ENCODE data around the gene ASIC2. TPM values are rescaled to one million over a fixed set of nuclear protein-coding genes. Genes with fewer than 3 reads are reported as not detected.

The ASIC2 gene
- total and polyA plus RNA-seq, 2 donors from 2014 or later: 0.60 to 2.9 TPM

- no peak for FAIRE-seq
- Histone ChIP-seq H3K36me3 (ENCODE audit: control insufficient read depth in 2 of 3, insufficient read depth in 3 of 3, low read length in 3 of 3) (no peaks in the 10 kb centered on the region), H3K27ac (ENCODE audit: low read depth in 2 of 2, low read length in 2 of 2) (no peak overlapping the region), H3K9ac (ENCODE audit: low read length in 3 of 3) (no peak overlapping the region), H3K27me3 (ENCODE audit: control insufficient read depth, insufficient read depth, low read length) (no peaks in the 10 kb centered on the region), H3K4me1 (ENCODE audit: control insufficient read depth in 2 of 3, insufficient read depth in 2 of 3, low read depth in 1 of 3, low read length in 3 of 3) (peaks cover 0 to 2% (median 0%) of the 10 kb centered on the region in 3 donors), H3K4me3 (ENCODE audit: low read length in 3 of 3) (no peak overlapping the region), H3K9me3 (ENCODE audit: control insufficient read depth in 2 of 3, insufficient read depth in 1 of 3, low read length in 3 of 3) (no peaks in the 10 kb centered on the region)
- intact Hi-C loops (cut with DNase I): no loop called here
- TF ChIP-seq CTCF (IDR thresholded peaks at IDR 0.05; ENCODE audit: borderline replicate concordance, extremely low read depth, insufficient read depth): no peak
- DNase-seq: peak in 1 of 5 donors; percentile 85
Observed at GRCh38 chr17:33234930-33235685, 58.0 kb downstream of the ASIC2 start.

GRCh38 chr17:33234233-33234632 lies 58.9 kb downstream of the ASIC2 start:
- H3K27me3 ChIP-seq (ENCODE audit: control insufficient read depth, insufficient read depth, low read length): no peaks in the 10 kb centered on the region
- intact Hi-C loops (cut with DNase I): no loop called here
- no peak overlapping the region for H3K9ac ChIP-seq (ENCODE audit: low read length in 3 of 3)
- no peak for FAIRE-seq
- H3K9me3 ChIP-seq (ENCODE audit: control insufficient read depth in 2 of 3, insufficient read depth in 1 of 3, low read length in 3 of 3): no peaks in the 10 kb centered on the region
- peaks cover 0 to 5% (median 0%) of the 10 kb centered on the region in 3 donors for H3K4me1 ChIP-seq (ENCODE audit: control insufficient read depth in 2 of 3, insufficient read depth in 2 of 3, low read depth in 1 of 3, low read length in 3 of 3)
- DNase-seq: no peak
- no peak overlapping the region for H3K4me3 ChIP-seq (ENCODE audit: low read length in 3 of 3)
- no peaks in the 10 kb centered on the region for H3K36me3 ChIP-seq (ENCODE audit: control insufficient read depth in 2 of 3, insufficient read depth in 3 of 3, low read length in 3 of 3)
- TF ChIP-seq CTCF (IDR thresholded peaks at IDR 0.05; ENCODE audit: borderline replicate concordance, extremely low read depth, insufficient read depth): no peak
- no peak overlapping the region for H3K27ac ChIP-seq (ENCODE audit: low read depth in 2 of 2, low read length in 2 of 2)

- Histone ChIP-seq H3K9me3 (ENCODE audit: control insufficient read depth in 2 of 3, insufficient read depth in 1 of 3, low read length in 3 of 3) (no peaks in the 10 kb centered on the region), H3K4me3 (ENCODE audit: low read length in 3 of 3) (no peak overlapping the region), H3K4me1 (ENCODE audit: control insufficient read depth in 2 of 3, insufficient read depth in 2 of 3, low read depth in 1 of 3, low read length in 3 of 3) (peaks cover 0 to 5% (median 0%) of the 10 kb centered on the region in 3 donors), H3K9ac (ENCODE audit: low read length in 3 of 3) (no peak overlapping the region), H3K27me3 (ENCODE audit: control insufficient read depth, insufficient read depth, low read length) (no peaks in the 10 kb centered on the region), H3K27ac (ENCODE audit: low read depth in 2 of 2, low read length in 2 of 2) (no peak overlapping the region), H3K36me3 (ENCODE audit: control insufficient read depth in 2 of 3, insufficient read depth in 3 of 3, low read length in 3 of 3) (no peaks in the 10 kb centered on the region)
- no peak for FAIRE-seq
- intact Hi-C loops (cut with DNase I): no loop called here
- no peak for TF ChIP-seq CTCF (IDR thresholded peaks at IDR 0.05; ENCODE audit: borderline replicate concordance, extremely low read depth, insufficient read depth)
- DNase-seq: peak in 4 of 5 donors; percentile 32 to 56 (median 47)
Observed at GRCh38 chr17:33233811-33234177, 59.3 kb downstream of the ASIC2 start.

Measured in kidney (tissue), 14 donors.